CD4-positive, alpha-beta T cell treated with Interleukin-6 for 4 hours (primary cell): ENCODE measurements around the gene WHRN.

Experiments
- DNase-seq: peaks from one replicate; pipeline ENCODE4 v3.0.0-alpha.2; 2020; ENCODE audit warnings: mixed read lengths

The WHRN gene

DNA sequence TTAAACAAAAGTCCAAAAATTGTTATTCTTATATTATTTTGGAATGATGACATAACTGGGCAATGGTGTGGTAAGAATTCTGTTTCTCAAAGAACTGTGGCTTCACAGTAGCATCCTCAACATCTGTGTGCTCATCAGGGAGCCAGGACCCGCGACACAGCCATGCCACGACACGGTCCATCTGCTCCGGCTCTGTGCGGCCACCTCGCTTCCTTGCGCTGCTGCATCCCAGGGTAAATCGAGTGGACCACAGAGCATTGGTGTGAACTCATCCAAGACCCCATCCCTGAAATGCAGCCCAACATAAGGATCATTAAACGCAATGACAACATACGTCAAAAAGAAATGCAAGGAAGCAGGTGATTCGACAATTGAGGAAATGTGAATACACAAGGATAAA lies 15.3 kb downstream of the WHRN start:
- no peak for DNase-seq

DNA sequence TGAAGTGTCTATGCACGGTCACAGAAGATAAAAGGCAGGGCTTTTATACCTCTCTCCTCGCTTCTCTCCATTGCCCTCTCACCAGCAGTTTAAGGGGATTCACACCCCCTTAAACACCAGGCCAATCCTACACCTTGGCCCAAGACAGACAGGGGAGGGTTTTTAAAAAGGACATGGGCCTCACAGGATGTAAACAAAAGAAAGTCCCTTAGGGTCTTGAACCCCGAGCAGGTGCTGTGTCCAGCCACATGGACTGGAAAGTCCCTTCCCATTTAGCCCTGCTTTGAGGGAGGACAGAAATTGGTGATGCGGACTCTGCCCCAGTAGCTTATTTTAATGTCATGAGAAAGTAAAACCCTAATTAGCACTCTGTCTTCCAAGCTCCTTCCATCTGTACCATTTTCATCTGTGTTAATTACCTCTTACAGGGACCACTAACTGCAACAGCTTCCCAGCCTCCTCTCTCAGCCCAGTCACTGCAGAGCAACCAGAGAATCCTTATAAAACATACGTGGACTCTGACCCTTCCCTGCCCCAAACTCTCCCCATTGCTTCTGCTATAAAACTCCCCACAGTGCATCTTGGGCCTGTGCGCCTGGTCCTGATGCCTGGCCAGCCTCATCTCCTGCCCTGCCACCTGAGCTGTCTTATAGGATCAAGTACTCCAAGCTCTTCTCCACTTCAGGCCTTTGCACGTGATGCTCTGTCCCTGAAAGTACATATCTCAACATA lies 16.7 kb downstream of the WHRN start:
- no peak for DNase-seq

DNA sequence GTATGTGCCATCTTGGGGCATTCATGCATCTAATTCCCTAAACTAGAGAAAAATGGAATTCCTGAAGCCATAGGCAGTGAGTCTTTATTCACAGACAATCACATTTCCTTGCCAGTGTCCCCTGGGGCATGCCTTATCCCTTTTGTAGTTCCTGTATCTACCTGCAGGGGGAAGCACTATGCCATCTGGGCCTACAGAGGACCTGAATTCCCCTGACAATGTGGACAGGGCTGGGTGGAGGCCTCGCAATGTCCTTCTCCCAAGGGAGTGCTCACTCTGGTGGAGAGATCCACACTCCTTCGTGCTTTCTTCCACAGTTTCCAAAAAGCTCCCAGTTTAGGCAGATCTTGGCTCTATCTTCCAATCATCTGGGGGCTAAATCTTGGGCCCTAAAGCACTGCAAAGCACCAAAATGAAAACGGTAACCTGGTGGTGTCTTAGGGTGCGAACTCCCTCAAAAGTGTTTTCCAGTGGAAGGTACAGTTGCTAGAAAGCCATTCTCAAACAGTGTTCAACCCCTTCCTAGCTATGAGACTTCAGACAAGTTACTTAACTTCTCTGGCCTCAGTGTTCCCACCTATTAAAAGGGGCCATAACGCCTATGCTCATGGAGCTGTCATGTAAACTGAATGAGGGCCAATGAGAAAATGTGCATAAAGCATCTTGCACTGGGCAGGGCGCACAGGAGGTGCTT lies 17.5 kb downstream of the WHRN start:
- DNase-seq: peak; percentile 71

DNA sequence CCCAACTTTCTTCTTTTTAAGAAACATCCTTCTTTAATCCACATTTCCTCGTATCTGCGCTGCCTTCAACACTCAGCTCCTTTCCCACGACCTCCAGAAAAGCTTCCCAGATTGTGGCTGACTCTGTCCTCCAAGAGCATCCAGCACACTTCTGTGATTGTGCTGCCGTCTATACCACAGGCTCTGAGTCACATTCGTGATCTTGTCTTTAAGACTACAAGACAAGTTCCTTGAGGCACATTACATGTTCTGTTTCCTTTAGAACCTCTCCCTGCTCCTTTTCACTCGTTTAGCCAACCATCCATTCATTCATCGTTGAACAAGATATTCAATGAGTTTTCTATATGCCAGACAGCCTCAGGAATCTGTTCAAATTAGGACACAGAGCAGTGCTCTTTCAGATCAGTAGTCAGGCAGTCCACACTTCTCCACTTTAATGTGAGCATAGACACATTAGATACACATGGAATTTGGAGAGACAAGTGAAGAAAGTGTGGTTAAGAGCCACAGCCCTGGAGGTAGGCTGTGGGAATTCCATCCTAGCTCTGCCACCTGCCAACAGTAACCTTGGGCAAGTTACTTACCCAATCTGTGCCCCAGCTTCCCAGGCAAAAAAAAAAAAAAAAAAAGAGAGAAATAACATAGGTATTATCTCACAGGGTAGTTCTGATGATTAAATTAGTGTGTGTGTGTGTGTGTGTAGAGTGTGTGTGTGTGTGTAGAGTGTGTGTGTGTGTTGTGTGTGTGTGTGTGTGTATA lies 18.9 kb downstream of the WHRN start:
- DNase-seq: no peak

DNA sequence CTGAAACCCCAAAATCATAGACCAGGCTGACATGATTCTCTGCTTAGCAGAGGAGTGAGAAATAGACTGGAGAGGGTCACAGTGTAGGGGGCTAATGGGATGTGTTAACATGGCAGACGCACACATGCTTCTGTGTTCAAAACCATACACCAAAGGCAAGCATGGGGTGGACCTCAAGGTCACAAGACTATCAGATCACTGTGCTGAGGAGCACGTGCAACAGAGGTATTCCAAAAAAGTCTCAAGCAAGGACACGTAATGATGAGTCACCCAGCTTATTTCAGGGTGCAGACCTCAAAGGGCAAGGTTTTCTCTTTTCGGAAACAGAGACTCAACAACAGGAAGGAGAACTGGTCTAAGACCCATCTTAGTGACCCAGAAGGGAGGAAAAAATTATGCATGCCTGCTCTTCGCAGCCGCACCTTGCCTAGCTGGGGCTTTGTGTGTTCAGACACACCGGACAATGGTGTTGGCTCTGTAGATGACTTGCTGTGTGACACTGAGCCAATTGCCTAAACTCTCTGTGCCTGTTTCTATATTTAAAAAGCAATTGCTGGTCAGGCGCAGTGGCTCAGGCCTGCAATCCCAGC lies 20.3 kb downstream of the WHRN start:
- peak; percentile 55 for DNase-seq

DNA sequence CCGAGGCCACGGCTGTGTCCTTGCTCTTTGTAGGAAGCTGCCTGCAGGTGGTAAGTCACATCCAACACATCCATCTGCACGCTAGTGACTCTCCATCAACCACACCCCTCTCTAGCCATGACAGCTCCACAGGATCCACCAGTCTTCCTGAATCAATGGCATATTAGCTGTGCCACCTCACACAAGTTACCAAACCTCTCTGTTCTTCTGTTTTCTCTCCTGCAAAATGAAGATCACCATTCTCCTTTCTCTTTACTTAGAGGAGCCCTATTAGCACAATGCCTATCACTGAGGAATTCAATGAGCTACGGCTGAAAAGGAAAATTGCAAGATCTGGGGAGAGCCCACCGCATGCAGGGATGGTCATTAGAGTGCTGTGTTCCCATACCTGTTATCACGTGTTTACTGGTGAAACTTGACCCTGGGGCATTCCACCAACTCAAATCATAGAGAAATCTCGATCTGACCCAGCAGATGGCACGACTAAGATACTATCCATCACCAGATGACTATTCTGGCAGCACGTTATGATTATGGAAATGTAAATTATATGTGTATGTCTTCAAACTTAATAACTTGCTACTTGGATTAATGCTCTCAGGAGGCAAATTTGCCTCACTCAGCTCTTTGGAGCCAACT lies 20.9 kb downstream of the WHRN start:
- DNase-seq: no peak

DNA sequence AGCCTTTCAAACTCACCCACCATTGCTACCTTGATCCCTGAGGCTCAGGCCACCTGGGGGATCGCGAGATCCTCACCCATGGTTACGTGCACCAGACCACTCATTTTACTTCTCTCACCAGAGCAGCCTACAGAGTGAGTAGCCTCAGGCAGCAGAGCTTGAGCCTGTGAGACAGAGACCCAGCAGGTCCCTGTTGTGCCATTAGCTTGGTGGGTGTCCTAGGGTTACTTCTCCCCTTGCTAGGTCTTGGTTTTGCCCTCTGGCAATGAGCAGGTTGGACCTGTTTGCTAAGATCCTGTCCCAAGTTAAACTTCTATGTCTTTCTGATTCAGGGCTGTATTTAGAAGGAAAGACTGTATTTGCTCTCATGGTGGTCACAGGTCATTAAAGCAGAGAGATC lies 21.8 kb downstream of the WHRN start:
- no peak for DNase-seq

DNA sequence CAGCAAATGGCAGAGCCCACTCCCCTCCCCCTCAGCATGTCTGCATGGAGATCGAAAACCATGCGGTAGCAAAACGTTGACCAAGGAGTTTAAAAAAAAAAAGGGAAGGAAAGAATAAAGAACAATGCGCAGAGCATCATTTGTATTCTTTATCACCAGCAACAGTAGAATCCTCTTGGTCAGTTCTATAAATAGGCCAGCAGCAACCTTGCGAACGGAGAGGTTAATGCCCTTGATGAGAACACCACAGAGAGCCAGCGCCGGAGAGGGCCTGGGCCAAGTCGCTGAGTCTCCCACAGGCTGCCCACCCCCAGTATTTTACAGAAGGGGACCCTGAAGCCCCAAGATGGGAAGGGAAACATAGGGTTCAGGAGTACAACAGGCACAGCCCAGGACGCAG lies 22.7 kb downstream of the WHRN start:
- DNase-seq: no peak

DNA sequence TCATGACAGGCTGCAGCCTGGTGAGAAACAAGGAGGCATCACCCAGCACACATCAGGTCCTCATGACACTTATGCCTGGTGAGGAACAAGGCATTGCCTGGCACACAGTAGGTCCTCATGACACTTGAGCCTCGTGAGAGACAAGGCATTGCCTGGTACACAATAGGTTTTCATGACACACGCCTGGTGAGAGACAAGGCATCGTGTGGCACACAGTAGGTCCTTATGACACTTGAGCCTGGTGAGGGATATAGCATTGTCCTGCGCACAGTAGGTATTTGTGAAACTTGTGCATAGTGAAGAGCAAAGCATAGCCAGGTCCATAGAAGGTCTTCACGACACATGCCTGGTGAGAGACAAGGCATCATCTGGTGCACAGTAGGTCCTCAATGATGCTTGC lies 23.5 kb downstream of the WHRN start:
- no peak for DNase-seq

DNA sequence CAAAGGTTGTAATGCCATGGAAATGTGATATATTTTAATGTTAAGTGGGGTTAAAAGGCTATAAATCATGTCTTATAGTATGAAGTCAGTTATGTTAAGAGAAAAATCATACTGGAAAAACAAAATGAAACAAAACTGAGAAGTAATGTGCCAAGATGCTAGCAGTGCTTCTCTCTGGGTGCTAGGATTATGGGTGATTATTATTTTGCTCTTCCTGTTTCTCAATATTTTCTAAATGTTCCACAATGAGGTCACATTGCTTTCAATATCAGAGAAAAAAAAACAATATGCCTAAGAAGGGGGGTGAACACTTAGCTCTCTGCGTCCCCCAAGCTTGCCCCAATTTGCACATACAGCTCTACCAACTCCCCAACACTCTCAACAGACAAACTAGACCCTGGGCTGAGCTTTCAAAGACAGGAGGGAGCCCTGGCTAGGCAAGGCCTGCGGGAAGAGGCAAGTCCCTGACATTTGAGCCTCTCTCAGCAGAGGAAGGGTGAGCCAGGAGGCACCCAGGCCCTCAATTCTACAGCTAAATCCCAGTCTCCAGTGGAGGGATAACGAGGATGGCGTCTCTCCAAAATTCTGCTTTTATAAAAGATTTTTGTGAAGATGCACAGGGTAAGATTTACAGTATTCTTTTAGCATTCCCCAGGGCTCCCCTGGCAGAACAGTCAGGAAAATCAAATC lies 24.4 kb downstream of the WHRN start:
- DNase-seq: no peak

DNA sequence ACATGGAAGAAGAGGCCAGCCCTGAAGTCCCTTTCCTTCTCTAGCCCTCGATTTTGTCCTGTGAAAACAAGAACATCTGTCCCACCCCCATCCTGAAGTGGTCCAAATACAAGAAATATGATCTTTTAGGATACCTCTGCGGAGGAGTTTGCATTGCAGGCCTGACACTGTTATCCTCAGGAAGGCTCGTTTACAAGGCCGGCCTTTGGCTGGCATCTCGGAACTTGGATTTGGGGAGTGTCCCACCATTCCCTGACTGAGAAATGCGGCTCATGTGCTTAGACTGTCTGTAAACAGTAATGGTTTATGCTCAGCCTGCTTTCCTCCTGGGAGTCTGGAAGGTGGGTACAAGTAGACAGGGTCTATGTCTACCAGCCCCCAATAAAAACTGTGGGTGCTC lies 26.4 kb downstream of the WHRN start:
- DNase-seq: no peak

DNA sequence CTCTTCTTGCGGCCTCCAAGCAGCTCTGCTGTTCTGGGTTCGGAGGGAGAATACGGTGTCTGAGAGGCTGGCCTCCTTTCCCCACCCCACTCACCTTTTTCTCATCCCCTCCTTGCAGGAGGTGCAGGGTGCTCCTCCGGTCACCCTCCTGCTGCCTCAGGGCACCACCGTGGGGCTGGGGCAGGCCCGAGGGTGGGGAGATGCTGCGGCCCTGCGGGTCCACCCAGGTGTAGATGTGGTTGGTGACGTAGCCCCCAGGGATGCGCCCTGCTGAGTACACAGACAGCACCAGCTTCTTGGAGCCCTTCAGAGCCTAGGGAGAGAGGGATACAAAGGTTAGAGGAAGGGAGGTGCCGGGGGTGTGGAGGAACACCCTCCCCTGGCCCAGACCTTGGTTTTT lies 26.8 kb downstream of the WHRN start:
- DNase-seq: no peak

DNA sequence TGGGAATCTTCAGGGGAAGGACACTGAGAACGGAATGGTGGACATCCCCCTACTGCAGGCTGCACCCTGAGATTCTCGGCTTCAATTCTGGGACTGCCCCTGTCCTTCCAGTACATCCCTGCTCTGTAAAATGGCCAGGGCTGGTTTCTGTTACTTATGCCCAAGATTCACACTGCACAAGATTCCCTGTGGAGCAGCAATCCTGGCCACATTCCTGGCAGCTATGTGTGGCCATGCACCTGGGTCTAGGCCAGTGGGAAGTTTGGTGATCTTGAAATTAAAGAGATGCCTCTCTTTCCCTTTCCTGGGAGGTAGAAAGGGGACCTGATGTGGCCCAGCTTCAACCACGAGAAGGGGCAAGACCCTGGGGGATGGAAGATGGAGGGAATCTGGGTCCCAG lies 27.6 kb downstream of the WHRN start:
- DNase-seq: no peak

DNA sequence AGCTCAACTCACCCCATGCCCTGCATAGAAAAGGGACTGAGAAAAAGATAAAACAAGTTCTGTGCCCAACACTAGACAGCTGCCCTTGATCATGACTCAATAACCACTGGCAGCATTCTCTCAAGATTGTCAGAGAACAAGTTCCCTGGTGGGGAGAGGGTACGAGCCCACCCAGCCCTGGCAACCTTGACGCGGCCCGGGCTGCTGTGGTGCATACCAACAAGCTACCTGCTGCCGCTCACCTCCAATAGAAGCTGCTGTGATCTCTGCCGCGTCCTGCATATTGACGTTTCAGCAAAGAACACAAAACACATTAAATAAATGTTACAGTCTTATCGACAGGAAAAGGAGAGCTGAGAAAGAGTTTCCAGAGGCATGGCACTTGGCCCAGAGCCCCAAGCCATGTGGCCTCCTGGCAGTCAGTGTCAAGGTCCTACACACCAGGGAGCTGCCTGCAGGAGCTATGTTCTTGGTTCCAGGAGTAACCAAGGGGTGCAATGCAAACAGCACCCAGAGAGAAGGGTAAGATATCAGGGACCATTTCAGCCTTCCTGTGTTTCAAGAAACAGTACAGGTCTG lies 28.3 kb downstream of the WHRN start:
- no peak for DNase-seq

DNA sequence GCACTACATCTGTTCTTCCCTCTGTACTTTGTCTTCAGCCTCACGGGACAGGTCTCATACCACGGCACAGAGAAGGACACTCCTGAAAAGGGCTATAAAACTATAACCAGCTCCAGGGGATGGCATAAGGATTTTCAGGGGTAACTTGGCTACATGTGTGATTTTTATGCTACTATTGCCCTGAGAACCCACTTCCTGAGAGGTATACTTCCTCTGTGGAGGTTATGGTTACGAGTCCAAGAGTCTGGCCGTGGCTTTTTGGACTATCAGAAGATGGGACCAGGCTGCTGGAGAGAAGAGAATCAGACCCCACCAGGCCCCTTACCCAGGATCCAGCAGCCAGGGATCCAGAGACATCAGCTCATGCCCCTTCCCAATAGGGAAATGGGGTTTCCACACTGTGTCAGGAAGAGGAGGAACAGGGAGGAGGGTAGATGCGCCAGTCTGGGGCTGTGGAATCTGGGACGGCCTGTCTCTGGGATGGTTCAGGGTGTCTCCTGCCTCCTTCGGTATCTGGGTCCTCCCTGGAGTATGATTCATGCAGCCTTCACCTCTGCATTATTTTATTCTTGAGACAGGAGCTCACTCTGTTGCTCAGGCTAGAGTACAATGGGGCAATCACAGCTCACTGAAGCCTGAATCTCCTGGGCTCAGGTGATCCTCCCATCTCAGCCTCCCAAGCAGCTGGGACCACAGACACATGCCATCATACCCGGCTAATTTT lies 29.7 kb downstream of the WHRN start:
- no peak for DNase-seq

DNA sequence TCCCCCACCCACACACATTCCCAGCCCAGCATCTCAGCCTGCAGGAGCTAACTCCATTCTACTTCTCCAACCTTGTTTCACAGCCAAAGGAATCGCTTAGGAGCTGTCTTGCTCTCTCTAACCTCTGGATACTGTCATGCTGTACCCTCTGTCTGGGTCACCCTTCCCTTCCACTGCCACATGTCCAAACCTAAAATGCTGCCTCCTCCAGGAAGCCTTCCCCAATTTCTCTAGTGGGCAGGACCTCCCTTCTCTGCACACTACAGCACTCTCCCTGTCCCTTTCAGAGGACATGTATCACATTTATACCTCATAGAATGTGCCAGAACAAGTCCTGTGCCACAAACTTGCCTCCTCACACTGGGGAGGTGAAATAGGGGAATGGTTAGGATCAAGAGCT lies 30.8 kb downstream of the WHRN start:
- no peak for DNase-seq

DNA sequence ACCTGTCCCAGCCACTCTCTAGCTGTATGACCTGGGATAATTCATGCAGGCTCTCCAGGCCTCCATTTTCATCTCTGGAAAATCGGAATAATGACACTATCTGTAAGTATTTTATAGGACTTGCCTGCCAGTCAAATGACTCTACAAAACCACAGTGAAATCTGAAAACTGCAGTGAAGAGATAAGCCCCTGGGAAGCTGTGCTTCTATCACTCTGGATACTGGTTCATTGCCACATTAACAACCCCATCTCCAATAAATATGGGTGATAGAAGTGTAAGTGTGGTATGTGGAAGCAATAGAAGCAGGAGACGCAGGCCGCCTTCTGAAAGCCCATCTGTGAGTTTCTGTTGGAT lies 31.8 kb downstream of the WHRN start:
- DNase-seq: no peak

DNA sequence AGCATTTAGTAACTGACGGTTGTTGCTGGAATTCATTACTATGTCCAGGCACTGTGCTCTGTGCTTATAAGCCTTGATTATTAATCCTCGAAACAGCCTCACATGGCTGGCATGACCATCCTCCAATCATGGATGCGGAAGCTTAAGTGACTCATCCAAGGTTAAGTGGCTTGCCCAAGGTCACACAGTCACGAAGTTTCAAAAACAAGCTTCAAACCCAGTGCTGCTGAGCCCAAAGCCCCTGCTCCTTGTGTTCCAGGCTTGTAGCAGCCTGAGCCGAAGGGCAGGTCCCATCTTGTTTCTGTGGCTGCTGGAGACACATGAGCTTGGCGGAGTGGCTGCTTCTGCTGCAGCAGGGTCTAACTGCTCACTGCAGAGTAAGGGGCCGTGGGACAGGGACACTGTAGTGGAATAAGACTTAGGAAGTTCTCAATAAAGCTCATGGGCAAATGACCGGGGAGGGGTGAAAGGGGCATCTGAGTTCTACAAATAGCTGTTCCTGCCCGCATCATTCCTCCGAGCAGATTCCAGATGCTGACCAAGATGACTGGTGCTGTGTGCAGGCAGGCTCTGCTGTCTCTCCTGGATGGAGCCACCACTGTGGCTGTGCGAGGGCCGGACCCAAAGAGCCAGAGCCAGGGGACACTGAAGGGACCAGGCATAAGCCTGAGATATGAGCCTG lies 32.4 kb downstream of the WHRN start:
- no peak for DNase-seq

DNA sequence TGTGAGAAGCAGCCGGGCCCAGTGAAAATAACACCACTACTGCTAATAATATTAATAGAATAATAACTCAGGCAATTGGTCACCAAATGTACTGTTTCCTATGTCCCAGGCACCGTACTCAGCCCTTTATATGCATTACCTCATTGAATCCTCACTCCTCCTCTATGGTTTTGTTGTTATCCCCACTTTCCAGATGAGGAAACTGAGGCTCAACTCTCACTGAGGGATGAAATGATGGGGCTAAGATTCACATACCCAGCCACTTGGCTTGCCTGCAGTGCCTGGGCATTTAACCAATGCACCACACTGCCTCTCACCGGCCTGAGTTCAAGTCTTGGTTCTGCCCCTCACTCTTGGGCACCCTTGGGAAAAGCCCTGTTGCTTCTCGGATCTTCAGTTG lies 34.1 kb downstream of the WHRN start:
- no peak for DNase-seq

DNA sequence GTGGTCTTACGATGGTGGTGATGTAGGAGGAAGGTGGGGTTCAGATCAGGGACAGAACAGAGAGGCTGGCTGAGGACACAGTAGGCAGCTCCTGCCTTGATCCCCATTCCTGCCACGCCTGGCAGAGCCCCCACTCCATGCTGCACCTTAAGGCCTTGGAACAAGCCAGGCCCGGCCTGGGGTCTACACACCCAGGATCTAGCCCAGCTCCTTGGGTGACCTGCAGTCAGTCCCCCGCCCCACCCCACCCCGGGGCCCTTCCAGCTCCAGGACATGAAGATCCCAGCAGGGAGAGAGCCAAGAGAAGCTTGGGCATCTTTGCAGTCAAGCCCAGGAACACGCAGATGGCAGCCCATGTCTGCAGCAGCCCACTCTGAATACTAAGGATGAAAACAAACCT lies 34.7 kb downstream of the WHRN start:
- no peak for DNase-seq

DNA sequence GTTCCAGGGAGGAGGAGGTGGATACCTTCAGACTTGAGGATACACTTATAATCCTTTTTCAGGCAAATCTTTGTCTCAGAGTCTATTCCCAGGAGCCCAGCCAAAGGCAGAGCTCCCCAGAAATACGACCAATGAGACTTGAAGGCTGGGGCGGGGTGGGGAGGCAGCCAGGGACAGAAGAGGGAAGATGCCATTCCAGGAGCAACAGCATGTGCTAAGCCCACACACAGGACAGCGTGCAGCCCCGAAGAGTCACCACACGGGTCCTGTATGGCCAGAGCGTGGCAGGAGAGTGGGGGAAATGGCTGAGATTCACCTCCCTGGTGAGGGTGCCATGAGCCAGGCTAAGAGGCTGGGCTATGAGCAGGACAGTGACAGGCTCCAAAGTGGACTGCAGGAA lies 35.2 kb downstream of the WHRN start:
- DNase-seq: no peak
